Fibroblast of lung (primary cell): Measurements from ENCODE around the gene TMEM170A.

Experiments
- EZH2 ChIP-seq: IDR thresholded peaks from 2 replicates; pipeline ENCODE4 v1.5.1; 2012; ENCODE audit warnings: low read length, control low read depth, mild to moderate bottlenecking; ENCODE audit errors: missing control alignments
- TF ChIP-seq, protein P1 (sequence below), 2 donors: IDR thresholded peaks in 1 of 2; conservative IDR thresholded peaks in 1 of 2; 1 replicate in 1 of 2; 2 replicates in 1 of 2; pipeline ENCODE4 v1.5.1; 2011 to 2012; ENCODE audit warnings: low read length in 2 of 2, control low read depth in 1 of 2, inconsistent platforms in 1 of 2, low read depth in 1 of 2, mild to moderate bottlenecking in 1 of 2

DNA sequence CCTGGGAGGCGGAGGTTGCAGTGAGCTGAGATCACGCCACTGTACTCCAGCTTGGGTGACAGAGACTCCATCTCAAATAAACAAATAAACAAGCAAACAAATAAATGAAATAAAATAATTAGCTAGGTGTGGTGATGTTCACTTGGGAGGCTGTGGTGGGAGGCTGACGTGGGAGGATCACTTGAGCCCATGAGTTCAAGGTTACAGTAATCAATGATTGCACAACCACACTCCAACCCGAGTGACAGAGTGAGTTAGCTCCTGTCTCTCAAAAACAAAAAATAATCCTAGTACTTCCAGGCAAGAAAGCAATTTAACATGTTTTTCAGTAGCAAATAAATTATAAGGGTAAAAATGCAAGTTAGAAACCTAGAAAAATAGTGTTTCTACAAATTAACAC, 57.5 kb downstream of the TMEM170A start:
- TF ChIP-seq, protein P1, sequence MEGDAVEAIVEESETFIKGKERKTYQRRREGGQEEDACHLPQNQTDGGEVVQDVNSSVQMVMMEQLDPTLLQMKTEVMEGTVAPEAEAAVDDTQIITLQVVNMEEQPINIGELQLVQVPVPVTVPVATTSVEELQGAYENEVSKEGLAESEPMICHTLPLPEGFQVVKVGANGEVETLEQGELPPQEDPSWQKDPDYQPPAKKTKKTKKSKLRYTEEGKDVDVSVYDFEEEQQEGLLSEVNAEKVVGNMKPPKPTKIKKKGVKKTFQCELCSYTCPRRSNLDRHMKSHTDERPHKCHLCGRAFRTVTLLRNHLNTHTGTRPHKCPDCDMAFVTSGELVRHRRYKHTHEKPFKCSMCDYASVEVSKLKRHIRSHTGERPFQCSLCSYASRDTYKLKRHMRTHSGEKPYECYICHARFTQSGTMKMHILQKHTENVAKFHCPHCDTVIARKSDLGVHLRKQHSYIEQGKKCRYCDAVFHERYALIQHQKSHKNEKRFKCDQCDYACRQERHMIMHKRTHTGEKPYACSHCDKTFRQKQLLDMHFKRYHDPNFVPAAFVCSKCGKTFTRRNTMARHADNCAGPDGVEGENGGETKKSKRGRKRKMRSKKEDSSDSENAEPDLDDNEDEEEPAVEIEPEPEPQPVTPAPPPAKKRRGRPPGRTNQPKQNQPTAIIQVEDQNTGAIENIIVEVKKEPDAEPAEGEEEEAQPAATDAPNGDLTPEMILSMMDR (conservative IDR thresholded peaks at IDR 0.05 in 1 of 2, IDR thresholded peaks at IDR 0.05 in 1 of 2; ENCODE audit: low read depth in 1 of 2, low read length in 2 of 2): no peak
- no peak for TF ChIP-seq EZH2
